GM18499 (cell line): ENCODE results near the gene ATXN1.

Experiments used
- ATAC-seq: cut with Tn5 transposase; IDR thresholded peaks from one replicate; pipeline ENCODE4 v1.9.1; 2021; ENCODE audit warnings: moderate number of reproducible peaks; ENCODE audit not compliant: insufficient read depth, unreplicated experiment

Gene ATXN1

DNA sequence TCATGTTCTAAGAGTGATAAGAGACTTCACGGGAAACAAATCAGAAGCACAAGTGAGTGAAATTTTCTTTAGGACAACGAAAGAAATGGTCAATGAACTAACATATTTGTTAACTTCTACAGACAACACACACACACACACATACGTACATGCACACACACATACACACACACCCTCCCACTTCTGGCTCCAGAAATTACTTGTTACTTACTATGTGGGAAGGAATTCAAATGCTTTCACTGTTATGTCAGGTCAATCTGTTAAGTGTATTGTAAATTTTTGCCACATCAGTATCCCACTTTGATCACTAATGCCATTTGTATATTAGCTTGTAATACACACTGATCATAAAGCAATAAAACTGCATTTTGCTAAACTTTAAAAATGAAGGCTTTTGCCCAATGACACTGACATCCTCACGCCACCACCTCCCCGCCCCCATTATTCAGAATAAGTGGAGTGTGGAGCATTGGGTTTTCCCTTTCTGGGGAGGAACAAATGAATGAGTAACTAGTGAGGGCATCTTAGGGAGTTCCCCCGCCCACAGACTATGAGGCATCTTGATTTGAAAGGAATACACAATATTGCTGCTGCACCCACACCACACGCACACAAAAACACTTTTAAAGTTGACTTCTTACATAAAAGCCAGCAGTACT, 76.2 kb downstream of the ATXN1 start:
- ATAC-seq = no peak

DNA sequence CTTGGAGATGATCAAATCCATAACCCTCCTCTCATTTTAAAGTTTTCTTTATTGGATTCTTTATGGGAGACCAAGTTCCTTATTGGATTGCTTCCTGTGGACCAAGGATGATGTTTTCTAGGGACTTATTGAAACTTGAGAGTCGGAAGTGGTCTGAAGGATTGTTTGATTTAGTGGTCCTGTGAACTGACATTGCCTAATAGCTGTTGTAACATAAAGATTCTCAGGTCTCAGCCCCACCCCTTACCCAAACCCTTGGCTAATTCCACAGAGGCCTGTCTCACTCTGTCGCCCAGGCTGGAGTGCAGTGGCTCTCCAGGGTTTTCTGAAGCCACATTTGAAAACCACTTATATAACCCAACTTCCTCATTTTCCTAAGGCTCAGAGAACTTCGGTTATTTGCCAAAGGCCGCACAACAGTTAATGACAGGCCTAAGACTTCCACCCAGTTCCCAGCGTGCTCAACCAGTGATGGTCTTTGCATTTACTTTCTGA, 77.0 kb downstream of the ATXN1 start:
- no peak for ATAC-seq

GRCh38 chr6:16683641-16684194, 77.5 kb downstream of the ATXN1 start:
- no peak for ATAC-seq

GRCh38 chr6:16681260-16681873, 79.9 kb downstream of the ATXN1 start:
- no peak for ATAC-seq

DNA sequence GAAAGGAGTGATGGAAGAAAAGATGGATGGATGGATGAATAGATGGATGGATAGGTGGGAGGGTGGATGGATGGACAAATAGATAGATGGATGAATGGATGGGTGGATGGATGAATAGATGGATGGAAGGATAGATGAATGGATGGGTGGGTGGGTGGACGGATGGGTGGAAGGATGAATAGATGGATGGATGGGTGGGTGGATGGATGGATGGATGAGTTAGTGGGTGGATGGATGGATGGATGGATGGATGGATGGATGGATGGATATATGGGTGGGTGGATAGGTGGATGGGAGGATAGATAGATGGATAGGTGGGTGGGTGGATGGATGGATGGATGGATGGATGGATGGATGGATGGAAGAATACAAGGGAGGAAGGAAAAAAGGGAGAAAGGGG, 82.2 kb downstream of the ATXN1 start:
- no peak for ATAC-seq

DNA sequence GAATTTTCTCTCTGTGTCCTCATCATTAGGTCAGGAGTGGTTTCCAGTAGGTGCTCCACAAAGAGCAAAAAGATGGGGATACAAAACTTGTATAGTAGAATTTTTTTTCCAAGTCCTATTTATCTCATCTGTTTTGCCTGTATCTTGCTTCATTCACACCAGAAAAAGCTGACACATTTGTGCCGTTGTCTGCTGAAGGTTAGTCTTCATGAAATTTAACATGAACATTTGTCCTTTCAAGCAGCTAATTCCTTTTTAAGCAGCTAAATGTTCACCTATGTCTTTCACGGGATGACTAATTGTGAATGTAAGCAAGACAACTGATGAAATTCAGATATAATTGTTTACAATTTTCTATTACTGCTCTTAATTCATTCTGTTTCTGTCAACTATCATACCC, 83.8 kb downstream of the ATXN1 start:
- ATAC-seq = no peak

DNA sequence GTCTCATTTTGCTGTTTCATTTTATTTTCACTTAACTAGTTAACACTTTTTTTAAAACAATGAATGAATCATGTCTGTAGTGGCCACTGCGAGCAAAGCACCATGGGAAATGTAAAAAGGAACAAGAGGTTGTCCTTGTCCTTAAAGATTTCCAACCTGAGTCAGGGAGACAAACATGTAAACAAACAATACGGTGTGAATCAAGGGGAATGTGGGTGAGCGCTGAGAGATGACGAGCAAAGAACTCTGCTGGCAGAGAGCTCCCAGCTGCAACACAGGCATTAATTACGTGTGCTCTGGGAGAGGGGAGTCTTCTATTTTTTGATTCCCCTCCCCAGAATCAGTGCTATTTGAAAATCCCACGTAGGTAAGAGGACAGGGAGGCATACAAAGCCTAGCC, 84.3 kb downstream of the ATXN1 start:
- no peak for ATAC-seq

GRCh38 chr6:16676376-16676775, 84.9 kb downstream of the ATXN1 start:
- no peak for ATAC-seq

DNA sequence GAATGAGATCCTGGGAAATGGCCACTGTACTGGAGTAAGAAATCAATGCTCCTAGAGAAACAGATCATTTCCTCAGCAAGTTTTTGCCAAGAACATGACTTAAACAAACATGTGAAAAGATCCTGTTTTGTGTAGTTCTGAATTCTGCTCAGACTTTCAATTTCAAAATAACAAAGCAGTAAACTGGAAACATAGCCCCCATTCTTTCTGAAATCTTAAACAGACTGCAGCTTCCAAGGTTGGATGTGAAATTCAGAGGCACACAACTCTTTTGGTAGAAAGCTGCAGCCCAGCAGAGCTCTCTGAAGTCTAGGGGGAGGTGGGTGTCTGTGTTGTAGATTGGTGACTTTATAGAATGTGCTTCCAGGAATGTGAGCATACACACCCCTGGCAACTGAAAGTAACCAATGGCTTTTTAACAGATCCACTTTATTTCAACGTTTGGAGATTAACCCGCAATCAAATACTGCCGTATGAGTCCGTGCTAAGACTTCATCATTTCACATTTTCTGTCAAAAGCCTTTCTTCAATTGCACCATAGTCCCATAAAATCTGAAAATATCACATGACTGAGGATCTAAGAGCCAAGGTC, 86.4 kb downstream of the ATXN1 start:
- no peak for ATAC-seq

DNA sequence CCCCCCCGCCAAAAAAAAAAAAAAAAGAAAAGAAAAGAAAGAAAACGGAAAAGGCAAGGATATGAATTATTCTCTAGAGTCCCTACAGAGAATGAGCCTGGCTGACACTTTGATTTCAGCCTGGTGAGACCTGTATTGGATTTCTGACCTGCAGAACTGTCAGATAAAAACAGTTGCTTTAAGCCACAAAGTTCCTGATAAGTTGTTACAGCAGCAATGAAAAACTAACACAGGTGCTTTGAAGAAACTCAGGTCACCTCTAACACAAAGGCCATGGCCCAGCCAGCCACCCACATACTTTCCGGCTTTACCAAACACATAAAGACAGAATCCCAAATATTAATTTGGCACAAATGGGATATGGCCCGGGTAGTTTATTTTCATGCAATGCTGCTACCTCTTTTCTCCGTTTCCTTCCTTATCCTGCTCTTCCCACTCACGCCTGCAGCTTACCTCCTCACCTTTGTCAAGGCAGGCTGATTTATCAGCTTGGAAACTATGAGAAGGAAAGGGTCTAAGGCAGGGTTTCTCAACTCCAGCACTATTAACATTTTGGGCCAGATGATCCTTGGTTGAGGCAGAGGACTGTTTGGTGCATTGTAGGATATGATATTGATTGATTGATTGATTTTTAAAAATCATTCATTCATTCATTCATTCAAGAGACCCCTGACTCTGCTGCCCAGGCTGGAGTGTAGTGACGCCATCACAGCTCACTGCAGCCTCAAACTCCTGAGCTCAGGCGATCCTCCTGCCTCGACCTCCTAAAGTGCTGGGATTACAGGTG, 88.1 kb downstream of the ATXN1 start:
- no peak for ATAC-seq

GRCh38 chr6:16671302-16672289, 89.7 kb downstream of the ATXN1 start:
- ATAC-seq = no peak

DNA sequence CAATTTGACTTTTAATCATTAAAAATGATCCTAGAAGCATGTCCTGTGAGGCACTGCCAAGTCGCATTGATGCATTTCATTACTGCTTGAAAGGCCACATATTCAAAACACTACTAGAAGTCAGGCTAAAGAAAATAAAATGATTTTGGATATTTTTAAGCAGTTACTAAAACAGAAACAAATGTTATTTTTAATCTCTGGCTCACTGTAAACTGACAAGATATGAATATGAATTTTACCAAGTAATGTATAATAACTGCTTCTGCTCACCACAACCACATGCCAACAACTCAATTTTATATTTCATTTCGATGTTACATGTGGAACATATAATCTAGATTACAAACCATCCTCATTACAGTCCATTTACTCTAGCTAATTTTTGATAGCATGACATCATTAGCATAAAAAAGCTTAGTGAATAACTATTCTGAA, 90.6 kb downstream of the ATXN1 start:
- ATAC-seq = no peak

DNA sequence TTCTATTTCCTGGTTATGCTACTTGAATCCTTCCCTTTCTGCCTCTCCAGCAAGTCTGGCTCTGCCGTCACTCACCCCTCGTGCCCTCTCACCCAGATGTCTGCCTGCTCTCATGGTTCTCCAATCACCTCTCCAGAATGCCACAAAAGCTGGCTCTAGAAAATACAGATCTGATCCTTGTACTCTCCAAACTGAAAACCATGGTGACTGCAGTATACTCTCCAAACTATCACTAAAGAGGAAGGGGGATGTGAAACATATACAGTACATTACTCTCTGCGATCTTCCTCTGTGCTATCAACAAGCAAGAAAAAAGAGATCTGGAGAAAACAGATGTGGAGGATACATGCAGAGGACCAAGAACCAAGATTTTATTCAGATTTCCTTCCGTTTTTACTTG, 91.1 kb downstream of the ATXN1 start:
- ATAC-seq = no peak

- ATAC-seq = no peak
Observed at GRCh38 chr6:16669227-16669626, 92.0 kb downstream of the ATXN1 start.

GRCh38 chr6:16667509-16667908, 93.8 kb downstream of the ATXN1 start:
- no peak for ATAC-seq

DNA sequence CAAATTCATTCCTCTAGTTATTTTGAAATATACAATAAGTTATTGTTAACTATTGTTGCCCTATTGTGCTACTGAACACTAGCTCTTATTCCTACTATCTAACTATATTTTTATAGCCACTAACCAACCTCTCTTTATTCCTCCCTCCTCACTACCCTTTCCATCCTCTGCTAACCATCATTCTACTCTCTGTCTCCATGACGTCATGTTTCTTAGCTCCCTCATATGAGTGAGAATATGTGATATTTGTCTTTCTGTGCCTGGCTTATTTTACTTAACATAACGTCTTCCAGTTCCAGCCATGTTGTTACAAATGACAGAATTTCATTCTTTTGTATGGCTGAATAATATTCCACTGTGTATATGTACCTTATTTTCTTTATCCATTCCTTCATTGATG, 95.3 kb downstream of the ATXN1 start:
- ATAC-seq = no peak

DNA sequence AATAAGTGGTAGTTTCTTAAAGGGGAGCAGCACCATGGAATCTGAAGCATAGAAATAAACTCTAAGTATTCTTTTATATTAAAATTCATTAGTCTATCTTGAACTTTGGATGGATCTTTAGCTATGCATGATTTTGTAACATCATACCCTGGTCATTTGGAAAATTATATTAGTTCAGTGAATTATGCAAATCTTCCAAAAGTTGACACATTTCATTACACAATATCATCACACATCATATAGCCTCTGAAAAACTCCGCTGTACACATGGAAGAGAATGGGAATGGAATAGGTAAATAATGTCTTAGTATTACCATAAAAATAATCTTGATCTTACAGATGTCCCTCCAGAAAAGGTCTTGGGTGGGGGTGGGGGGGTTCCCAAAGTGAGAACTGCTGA, 96.1 kb downstream of the ATXN1 start:
- no peak for ATAC-seq

- no peak for ATAC-seq
Observed at GRCh38 chr6:16663901-16664300, 97.4 kb downstream of the ATXN1 start.

GRCh38 chr6:16660157-16660497, 101.1 kb downstream of the ATXN1 start:
- no peak for ATAC-seq
